HG03196 (cell line): ENCODE measurements around the gene DTHD1.

Experiments used
- ATAC-seq: cut with Tn5 transposase; IDR thresholded peaks from one replicate; pipeline ENCODE4 v1.9.1; 2021; ENCODE audit not compliant: unreplicated experiment

Gene DTHD1

GRCh38 chr4:36341936-36342335, 60.5 kb downstream of the DTHD1 start:
- ATAC-seq, result no peak

GRCh38 chr4:36343501-36344175, 62.2 kb downstream of the DTHD1 start:
- ATAC-seq, result no peak

- ATAC-seq, result peak; percentile 95
Observed at GRCh38 chr4:36348403-36348938, 67.1 kb downstream of the DTHD1 start.

- ATAC-seq, result no peak
Observed at GRCh38 chr4:36349938-36350549, 68.6 kb downstream of the DTHD1 start.

GRCh38 chr4:36351082-36351666, 69.8 kb downstream of the DTHD1 start:
- ATAC-seq, result peak; percentile 49

GRCh38 chr4:36353998-36354397, 72.6 kb downstream of the DTHD1 start:
- ATAC-seq, result no peak

- no peak for ATAC-seq
Observed at GRCh38 chr4:36358173-36358572, 76.8 kb downstream of the DTHD1 start.

- ATAC-seq, result no peak
Observed at GRCh38 chr4:36360755-36361154, 79.3 kb downstream of the DTHD1 start.

- ATAC-seq, result no peak
Observed at GRCh38 chr4:36363024-36363423, 81.6 kb downstream of the DTHD1 start.

- no peak for ATAC-seq
Observed at GRCh38 chr4:36374836-36375511, 93.6 kb downstream of the DTHD1 start.

- peak; percentile 87 for ATAC-seq
Observed at GRCh38 chr4:36385951-36386571, 104.6 kb downstream of the DTHD1 start.

- no peak for ATAC-seq
Observed at GRCh38 chr4:36386691-36387090, 105.3 kb downstream of the DTHD1 start.

GRCh38 chr4:36388710-36389109, 107.3 kb downstream of the DTHD1 start:
- no peak for ATAC-seq

GRCh38 chr4:36391411-36391810, 110.0 kb downstream of the DTHD1 start:
- no peak for ATAC-seq

GRCh38 chr4:36392024-36392423, 110.6 kb downstream of the DTHD1 start:
- ATAC-seq, result no peak

GRCh38 chr4:36392916-36393315, 111.5 kb downstream of the DTHD1 start:
- no peak for ATAC-seq
